Peyer's patch (tissue), 4 donors: ENCODE measurements around the gene ERC2. TPM values are rescaled to one million over a fixed set of nuclear protein-coding genes. Genes with fewer than 3 reads are reported as not detected.

Experiments used
- DNase-seq, 3 donors: peaks; one replicate each; pipeline ENCODE4 v3.0.0-alpha.2; 2017 to 2019
- H3K27ac ChIP-seq, 4 donors: fragments of 200-600 bp; sonication (generic); one replicate each; pipeline ENCODE4 v1.5.1; 2016 to 2019
- H3K27me3 ChIP-seq, 2 donors: fragments of 200-600 bp; sonication (generic); one replicate each; pipeline ENCODE4 v1.5.1; 2019
- H3K36me3 ChIP-seq, 3 donors: fragments of 200-600 bp; sonication (generic); one replicate each; pipeline ENCODE4 v1.5.1; 2016 to 2019
- H3K4me1 ChIP-seq, 4 donors: fragments of 200-600 bp; sonication (generic); one replicate each; pipeline ENCODE4 v1.5.1; 2016 to 2019
- H3K4me3 ChIP-seq, 4 donors: fragments of 200-600 bp; sonication (generic); 1 replicate in 3 of 4; 2 replicates in 1 of 4; pipeline ENCODE4 v1.5.1; 2016 to 2019; ENCODE audit warnings: mild to moderate bottlenecking in 1 of 4
- H3K9me3 ChIP-seq, 4 donors: fragments of 200-600 bp; sonication (generic); one replicate each; pipeline ENCODE4 v1.5.1; 2016 to 2019; ENCODE audit warnings: mild to moderate bottlenecking in 1 of 4
- CTCF ChIP-seq, 6 experiments: fragments of 450-650 bp in 4 of 6; fragments of 200-600 bp in 2 of 6; sonication (generic) in 1 of 6; IDR thresholded peaks; one replicate each; pipeline ENCODE4 v1.5.1; 2017 to 2019; ENCODE audit warnings: antibody characterized with exemption in 6 of 6, mild to moderate bottlenecking in 3 of 6, moderate library complexity in 1 of 6
- POLR2A ChIP-seq, 2 donors: fragments of 450-650 bp; IDR thresholded peaks; one replicate each; pipeline ENCODE4 v1.5.1; 2017; ENCODE audit warnings: antibody characterized with exemption in 2 of 2, mild to moderate bottlenecking in 2 of 2, moderate library complexity in 2 of 2
- total RNA-seq, 4 donors: library from RNA; depleted of rRNA; stranded (reverse); fragments of >200 nt; gene quantifications; one replicate each; pipeline ENCODE4 v1.1.0, GENCODE V29; 2016

Gene ERC2
- total RNA-seq, 4 donors from 2014 or later: 0.18 to 0.83 TPM; not detected in 2

GRCh38 chr3:55929154-55929869 is 539.0 kb downstream of the ERC2 start:
- Histone ChIP-seq H3K27ac (no peak overlapping the region), H3K4me3 (no peak overlapping the region), H3K9me3 (no peaks in the 10 kb centered on the region), H3K4me1 (no peaks in the 10 kb centered on the region), H3K36me3 (no peaks in the 10 kb centered on the region), H3K27me3 (no peaks in the 10 kb centered on the region)
- TF ChIP-seq CTCF (IDR thresholded peaks at IDR 0.05) (no peak), POLR2A (IDR thresholded peaks at IDR 0.05) (no peak)
- no peak for DNase-seq

GRCh38 chr3:55923626-55924025 is 544.6 kb downstream of the ERC2 start:
- H3K9me3 ChIP-seq: no peaks in the 10 kb centered on the region
- no peak overlapping the region for H3K27ac ChIP-seq
- no peaks in the 10 kb centered on the region for H3K36me3 ChIP-seq
- H3K4me3 ChIP-seq: no peak overlapping the region
- H3K4me1 ChIP-seq: no peaks in the 10 kb centered on the region
- TF ChIP-seq POLR2A (IDR thresholded peaks at IDR 0.05): no peak
- TF ChIP-seq CTCF (IDR thresholded peaks at IDR 0.05): no peak
- H3K27me3 ChIP-seq: no peaks in the 10 kb centered on the region
- no peak for DNase-seq

GRCh38 chr3:55923207-55923606 is 545.1 kb downstream of the ERC2 start:
- H3K36me3 ChIP-seq: no peaks in the 10 kb centered on the region
- no peak overlapping the region for H3K27ac ChIP-seq
- no peaks in the 10 kb centered on the region for H3K4me1 ChIP-seq
- no peaks in the 10 kb centered on the region for H3K27me3 ChIP-seq
- no peak for TF ChIP-seq POLR2A (IDR thresholded peaks at IDR 0.05)
- TF ChIP-seq CTCF (IDR thresholded peaks at IDR 0.05): no peak
- no peak for DNase-seq
- no peak overlapping the region for H3K4me3 ChIP-seq
- H3K9me3 ChIP-seq: no peaks in the 10 kb centered on the region

- H3K27ac ChIP-seq: no peak overlapping the region
- TF ChIP-seq CTCF (IDR thresholded peaks at IDR 0.05): no peak
- no peak for TF ChIP-seq POLR2A (IDR thresholded peaks at IDR 0.05)
Measured at GRCh38 chr3:55912880-55913279, 555.4 kb downstream of the ERC2 start.

DNA sequence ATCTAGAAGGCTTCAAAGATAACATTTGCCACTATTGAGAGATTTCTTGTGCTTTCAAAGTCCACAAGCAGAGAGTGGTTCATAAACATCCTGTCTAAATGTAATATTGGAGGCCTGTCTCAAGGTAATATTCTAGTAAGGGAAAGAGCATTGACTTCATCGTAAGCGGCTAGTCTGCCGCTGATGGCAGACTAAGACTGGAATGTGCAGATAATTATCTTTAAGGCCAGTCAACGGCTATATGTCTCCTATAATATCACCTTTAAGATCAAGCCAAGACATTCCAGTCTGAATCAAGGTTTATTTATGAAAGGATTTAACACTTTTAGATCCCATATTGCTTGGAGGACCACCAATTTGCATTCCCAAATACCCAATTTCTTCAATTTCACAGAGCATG is 557.0 kb downstream of the ERC2 start:
- H3K9me3 ChIP-seq: no peaks in the 10 kb centered on the region
- TF ChIP-seq POLR2A (IDR thresholded peaks at IDR 0.05) (no peak), CTCF (IDR thresholded peaks at IDR 0.05) (no peak)
- DNase-seq: no peak
- H3K4me3 ChIP-seq: no peak overlapping the region
- no peaks in the 10 kb centered on the region for H3K27me3 ChIP-seq
- no peak overlapping the region for H3K27ac ChIP-seq
- no peaks in the 10 kb centered on the region for H3K36me3 ChIP-seq
- no peaks in the 10 kb centered on the region for H3K4me1 ChIP-seq

More at GRCh38 chr3:55912880-55913279, 555.4 kb downstream of the ERC2 start:
- Histone ChIP-seq H3K36me3 (no peaks in the 10 kb centered on the region), H3K4me3 (no peak overlapping the region), H3K9me3 (no peaks in the 10 kb centered on the region), H3K4me1 (no peaks in the 10 kb centered on the region), H3K27me3 (no peaks in the 10 kb centered on the region)
- DNase-seq: no peak
